Glutamatergic neuron (in vitro differentiated cells): ENCODE results near the gene SIAH3. TPM values are rescaled to one million over a fixed set of nuclear protein-coding genes. Genes with fewer than 3 reads are reported as not detected.

Source experiments
- DNase-seq: peaks from one replicate; pipeline ENCODE4 v3.0.0; 2022
- H3K27ac Mint-ChIP-seq: one replicate; pipeline ENCODE4 v1.8.0; 2020; ENCODE audit warnings: mild to moderate bottlenecking, mixed read lengths, inconsistent platforms; ENCODE audit not compliant: unreplicated experiment
- H3K27me3 Mint-ChIP-seq: one replicate; pipeline ENCODE4 v1.8.0; 2020; ENCODE audit warnings: mild to moderate bottlenecking, moderate library complexity, mixed read lengths, inconsistent platforms; ENCODE audit not compliant: unreplicated experiment
- H3K36me3 Mint-ChIP-seq: one replicate; pipeline ENCODE4 v1.8.0; 2020; ENCODE audit warnings: mild to moderate bottlenecking, mixed read lengths, inconsistent platforms; ENCODE audit not compliant: unreplicated experiment
- H3K4me1 Mint-ChIP-seq: one replicate; pipeline ENCODE4 v1.8.0; 2020; ENCODE audit warnings: mild to moderate bottlenecking, low read depth, mixed read lengths, inconsistent platforms; ENCODE audit not compliant: unreplicated experiment
- H3K4me3 Mint-ChIP-seq: one replicate; pipeline ENCODE4 v1.8.0; 2020; ENCODE audit warnings: mild to moderate bottlenecking, mixed read lengths, inconsistent platforms; ENCODE audit not compliant: unreplicated experiment
- H3K9me3 Mint-ChIP-seq: one replicate; pipeline ENCODE4 v1.8.0; 2020; ENCODE audit warnings: mild to moderate bottlenecking, moderate library complexity, mixed read lengths, inconsistent platforms; ENCODE audit not compliant: unreplicated experiment
- total RNA-seq: library from RNA; stranded (reverse); fragmentation: NEBNext Ultra II Directional; extraction: Animal tissue kit (Norgen Biotek cat#: 25700); gene quantifications from one replicate; pipeline ENCODE4 v1.2.1, GENCODE V29; 2021; ENCODE audit not compliant: unreplicated experiment
- TF ChIP-seq, protein P1 (sequence below): fragments of 200-600 bp; sonication (generic); IDR thresholded peaks from one replicate; pipeline ENCODE4 v1.5.0; 2021; ENCODE audit not compliant: partially characterized antibody, unreplicated experiment

SIAH3 gene
- total RNA-seq, 1 donor from 2014 or later = 1.2 TPM

- peaks cover 3% of the 10 kb centered on the region for H3K27me3 Mint-ChIP-seq
- DNase-seq = no peak
Measured at GRCh38 chr13:45748941-45749759, 102.4 kb downstream of the SIAH3 start.

DNA sequence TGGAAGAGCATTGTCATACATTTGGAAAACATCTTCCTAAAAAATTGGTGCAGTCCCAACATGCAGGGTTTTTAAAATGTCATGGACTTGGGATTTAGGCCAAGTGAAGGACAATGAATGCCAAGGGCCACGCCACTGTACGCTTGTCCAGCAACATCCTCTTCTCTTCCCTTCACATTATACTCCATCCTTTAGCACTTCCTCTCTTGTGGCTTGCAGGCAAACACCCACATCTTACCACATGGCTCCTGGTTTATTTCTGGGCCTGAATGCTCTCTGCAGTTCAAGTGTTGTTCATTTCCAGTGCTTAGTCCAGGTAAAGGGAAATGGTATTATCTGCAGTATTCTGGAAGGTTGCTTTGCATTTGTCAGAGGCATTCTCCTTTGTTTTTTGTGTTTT lies 104.5 kb downstream of the SIAH3 start:
- Mint-ChIP-seq H3K9me3 (peaks cover 2% of the 10 kb centered on the region), H3K4me3 (no peak overlapping the region)
- TF ChIP-seq, protein P1, sequence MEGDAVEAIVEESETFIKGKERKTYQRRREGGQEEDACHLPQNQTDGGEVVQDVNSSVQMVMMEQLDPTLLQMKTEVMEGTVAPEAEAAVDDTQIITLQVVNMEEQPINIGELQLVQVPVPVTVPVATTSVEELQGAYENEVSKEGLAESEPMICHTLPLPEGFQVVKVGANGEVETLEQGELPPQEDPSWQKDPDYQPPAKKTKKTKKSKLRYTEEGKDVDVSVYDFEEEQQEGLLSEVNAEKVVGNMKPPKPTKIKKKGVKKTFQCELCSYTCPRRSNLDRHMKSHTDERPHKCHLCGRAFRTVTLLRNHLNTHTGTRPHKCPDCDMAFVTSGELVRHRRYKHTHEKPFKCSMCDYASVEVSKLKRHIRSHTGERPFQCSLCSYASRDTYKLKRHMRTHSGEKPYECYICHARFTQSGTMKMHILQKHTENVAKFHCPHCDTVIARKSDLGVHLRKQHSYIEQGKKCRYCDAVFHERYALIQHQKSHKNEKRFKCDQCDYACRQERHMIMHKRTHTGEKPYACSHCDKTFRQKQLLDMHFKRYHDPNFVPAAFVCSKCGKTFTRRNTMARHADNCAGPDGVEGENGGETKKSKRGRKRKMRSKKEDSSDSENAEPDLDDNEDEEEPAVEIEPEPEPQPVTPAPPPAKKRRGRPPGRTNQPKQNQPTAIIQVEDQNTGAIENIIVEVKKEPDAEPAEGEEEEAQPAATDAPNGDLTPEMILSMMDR = no peak

More at GRCh38 chr13:45748941-45749759, 102.4 kb downstream of the SIAH3 start:
- TF ChIP-seq, protein P1 = no peak
- H3K9me3 Mint-ChIP-seq = peaks cover 6% of the 10 kb centered on the region
- no peak overlapping the region for H3K27ac Mint-ChIP-seq
- H3K36me3 Mint-ChIP-seq = no peaks in the 10 kb centered on the region
- no peak overlapping the region for H3K4me3 Mint-ChIP-seq
- no peaks in the 10 kb centered on the region for H3K4me1 Mint-ChIP-seq

GRCh38 chr13:45744979-45745378 lies 106.6 kb downstream of the SIAH3 start:
- no peak overlapping the region for H3K27ac Mint-ChIP-seq
- DNase-seq = no peak
- TF ChIP-seq, protein P1 = no peak
- no peaks in the 10 kb centered on the region for H3K4me1 Mint-ChIP-seq
- H3K4me3 Mint-ChIP-seq = no peak overlapping the region
- H3K36me3 Mint-ChIP-seq = no peaks in the 10 kb centered on the region
- peaks cover 5% of the 10 kb centered on the region for H3K27me3 Mint-ChIP-seq
- no peaks in the 10 kb centered on the region for H3K9me3 Mint-ChIP-seq

More for the DNA sequence above, 104.5 kb downstream of the SIAH3 start:
- H3K36me3 Mint-ChIP-seq = no peaks in the 10 kb centered on the region
- H3K27me3 Mint-ChIP-seq = peaks cover 3% of the 10 kb centered on the region
- no peak for DNase-seq
- no peaks in the 10 kb centered on the region for H3K4me1 Mint-ChIP-seq
- no peak overlapping the region for H3K27ac Mint-ChIP-seq

DNA sequence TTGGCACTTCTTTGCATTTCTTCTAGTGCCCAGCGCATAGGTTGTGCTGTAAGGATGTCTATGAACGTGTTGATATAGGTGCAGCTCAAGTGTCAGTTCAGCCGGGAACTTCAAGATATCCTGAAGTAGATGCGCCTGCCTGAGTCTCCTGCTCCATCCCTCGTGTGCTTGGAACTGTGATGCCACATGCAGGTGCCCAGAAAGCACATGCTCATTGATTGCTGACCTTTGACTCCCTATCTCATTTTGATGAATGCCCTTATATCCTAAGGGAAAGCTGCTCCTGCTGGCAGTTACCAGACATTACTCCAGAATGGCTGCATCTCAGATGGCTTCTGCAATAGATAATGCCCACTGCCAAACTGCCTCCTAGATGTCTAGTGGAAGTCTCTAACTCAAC lies 108.6 kb downstream of the SIAH3 start:
- no peak for DNase-seq
- H3K27ac Mint-ChIP-seq = no peak overlapping the region
- no peaks in the 10 kb centered on the region for H3K4me1 Mint-ChIP-seq
- TF ChIP-seq, protein P1 = no peak
- H3K36me3 Mint-ChIP-seq = no peaks in the 10 kb centered on the region
- H3K27me3 Mint-ChIP-seq = peaks cover 2% of the 10 kb centered on the region
- H3K9me3 Mint-ChIP-seq = no peaks in the 10 kb centered on the region
- no peak overlapping the region for H3K4me3 Mint-ChIP-seq

- Mint-ChIP-seq H3K9me3 (no peaks in the 10 kb centered on the region), H3K27me3 (peaks cover 2% of the 10 kb centered on the region), H3K4me1 (no peaks in the 10 kb centered on the region), H3K36me3 (no peaks in the 10 kb centered on the region), H3K27ac (no peak overlapping the region), H3K4me3 (no peak overlapping the region)
- TF ChIP-seq, protein P1 = peak; percentile 47
- DNase-seq = peak; percentile 28
Measured at GRCh38 chr13:45737571-45738017, 114.0 kb downstream of the SIAH3 start.
